CD1c-positive myeloid dendritic cell (primary cell): ENCODE measurements around the gene BAG2.

Source experiments
- DNase-seq: peaks from one replicate; pipeline ENCODE4 v3.0.0-alpha.2; 2016; ENCODE audit errors: extremely low spot score

The BAG2 gene

GRCh38 chr6:57172136-57173055, at the start of gene BAG2:
Gene BAG2, plus strand, starts transcription at chr6:57172326. Its CDS starts 372 bp downstream, at chr6:57172698.
- DNase-seq = peak; percentile 83

DNA sequence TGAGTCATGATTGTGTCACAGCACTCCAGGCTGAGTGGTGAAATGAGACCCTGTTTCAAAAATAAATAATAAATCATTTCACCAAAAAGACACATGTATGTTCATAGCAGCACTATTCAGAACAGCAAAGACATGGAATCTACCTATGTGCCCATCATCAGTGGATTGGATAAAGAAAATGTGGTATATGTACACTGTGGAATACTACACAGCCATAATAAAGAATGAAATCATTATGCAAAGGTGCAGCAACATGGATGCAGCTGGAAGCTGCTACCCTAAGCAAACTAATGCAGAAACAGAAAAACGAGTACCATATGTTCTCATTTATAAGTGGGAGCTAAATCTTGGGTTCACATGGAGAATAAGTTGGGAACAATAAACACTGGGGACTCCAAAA, 49.0 kb upstream of the BAG2 start:
- no peak for DNase-seq

GRCh38 chr6:57127763-57128162, 44.4 kb upstream of the BAG2 start:
- no peak for DNase-seq

- no peak for DNase-seq
These were observed 41.4 kb upstream of the BAG2 start for GRCh38 chr6:57130661-57131177.

- no peak for DNase-seq
These were observed 37.2 kb upstream of the BAG2 start for GRCh38 chr6:57134954-57135353.

- DNase-seq = no peak
These were observed 36.2 kb upstream of the BAG2 start for GRCh38 chr6:57135885-57136284.

DNA sequence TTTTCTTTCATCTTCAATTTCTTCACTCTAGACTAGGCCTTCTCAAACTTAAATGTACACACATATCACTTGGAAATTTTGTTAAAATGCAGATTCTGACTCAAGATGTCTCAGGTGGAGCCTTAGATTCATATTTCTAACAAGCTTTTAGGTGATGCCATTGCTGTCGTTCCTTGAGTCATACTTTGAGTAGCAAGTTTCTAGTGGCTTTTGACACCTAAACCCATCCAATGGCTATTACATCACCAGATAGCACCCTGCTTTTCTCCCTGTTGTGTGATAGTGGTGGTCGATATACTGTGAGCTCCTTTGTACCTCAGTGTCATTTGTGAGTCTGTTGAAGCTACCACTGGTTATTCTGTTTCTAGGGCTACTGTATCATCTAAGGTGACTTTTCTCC, 34.8 kb upstream of the BAG2 start:
- DNase-seq = no peak

DNA sequence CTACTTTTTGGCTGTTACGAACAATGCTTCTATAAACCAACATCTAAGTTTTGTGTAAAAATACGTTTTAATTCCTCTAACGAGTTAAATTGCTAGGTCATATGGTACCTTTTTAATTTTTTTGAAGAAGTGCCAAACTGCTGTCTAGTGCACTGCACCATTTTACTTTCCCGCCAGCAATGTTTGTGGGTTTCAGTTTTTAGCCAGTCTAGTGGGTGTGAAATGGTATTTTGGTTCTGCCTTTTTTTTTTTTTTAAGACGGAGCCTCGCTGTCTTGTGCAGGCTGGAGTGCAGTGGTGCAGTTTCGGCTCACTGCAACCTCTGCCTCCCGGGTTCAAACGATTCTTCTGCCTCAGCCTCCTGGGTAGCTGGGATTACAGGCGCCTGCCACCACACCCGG, 34.1 kb upstream of the BAG2 start:
- DNase-seq = no peak

DNA sequence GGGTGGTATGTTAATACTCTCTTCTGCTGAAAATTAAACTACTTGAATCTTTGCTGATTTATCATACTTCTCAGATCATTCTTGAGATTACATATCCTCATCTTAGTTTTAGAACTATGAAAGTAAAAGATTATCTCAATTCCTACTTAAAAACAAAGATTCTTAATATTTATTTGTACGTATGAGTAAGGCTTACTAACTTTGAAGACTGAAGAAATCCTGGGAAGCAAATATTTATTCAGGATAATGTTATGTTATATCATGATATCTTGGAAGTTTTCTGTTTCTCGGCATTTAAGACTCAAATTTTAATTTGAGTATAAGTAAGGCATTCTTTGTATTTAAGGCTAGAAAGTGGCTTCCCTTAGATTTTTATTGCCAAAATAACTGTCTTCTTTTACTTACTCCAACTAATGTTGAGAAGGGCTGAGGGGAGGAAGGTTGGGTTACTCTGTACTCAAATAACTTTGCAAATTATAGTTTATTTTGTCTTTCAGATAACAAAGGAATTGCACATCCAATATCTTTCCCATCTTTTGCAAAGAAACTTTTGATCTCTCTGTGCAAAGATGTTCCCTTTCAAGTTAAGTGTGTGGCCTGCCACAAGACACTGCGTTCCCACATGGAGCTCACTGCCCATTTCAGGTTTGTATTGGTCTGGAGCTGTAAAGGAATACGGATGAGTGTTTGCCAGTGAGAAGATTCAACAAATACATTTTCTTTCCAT, 30.5 kb upstream of the BAG2 start:
- no peak for DNase-seq

DNA sequence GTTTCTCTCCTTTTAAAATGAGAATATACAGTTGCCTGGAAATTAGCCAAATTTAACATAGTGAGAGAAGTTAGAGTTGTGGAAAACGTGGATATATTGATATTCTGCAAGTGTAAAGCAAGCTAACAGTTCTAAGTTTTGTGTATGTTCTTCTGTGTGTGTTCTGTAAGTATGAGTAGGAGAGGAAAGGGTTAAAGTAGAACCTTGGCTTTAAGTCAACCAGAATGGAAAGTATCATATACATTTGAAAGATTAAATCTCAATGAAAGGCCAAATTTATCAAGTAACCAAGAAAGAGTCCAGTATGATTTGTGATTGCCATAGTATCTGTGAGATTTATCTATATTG, 30.0 kb upstream of the BAG2 start:
- no peak for DNase-seq

- no peak for DNase-seq
These were observed 28.4 kb upstream of the BAG2 start for GRCh38 chr6:57143690-57144089.

GRCh38 chr6:57147401-57147800, 24.7 kb upstream of the BAG2 start:
- DNase-seq = no peak

DNA sequence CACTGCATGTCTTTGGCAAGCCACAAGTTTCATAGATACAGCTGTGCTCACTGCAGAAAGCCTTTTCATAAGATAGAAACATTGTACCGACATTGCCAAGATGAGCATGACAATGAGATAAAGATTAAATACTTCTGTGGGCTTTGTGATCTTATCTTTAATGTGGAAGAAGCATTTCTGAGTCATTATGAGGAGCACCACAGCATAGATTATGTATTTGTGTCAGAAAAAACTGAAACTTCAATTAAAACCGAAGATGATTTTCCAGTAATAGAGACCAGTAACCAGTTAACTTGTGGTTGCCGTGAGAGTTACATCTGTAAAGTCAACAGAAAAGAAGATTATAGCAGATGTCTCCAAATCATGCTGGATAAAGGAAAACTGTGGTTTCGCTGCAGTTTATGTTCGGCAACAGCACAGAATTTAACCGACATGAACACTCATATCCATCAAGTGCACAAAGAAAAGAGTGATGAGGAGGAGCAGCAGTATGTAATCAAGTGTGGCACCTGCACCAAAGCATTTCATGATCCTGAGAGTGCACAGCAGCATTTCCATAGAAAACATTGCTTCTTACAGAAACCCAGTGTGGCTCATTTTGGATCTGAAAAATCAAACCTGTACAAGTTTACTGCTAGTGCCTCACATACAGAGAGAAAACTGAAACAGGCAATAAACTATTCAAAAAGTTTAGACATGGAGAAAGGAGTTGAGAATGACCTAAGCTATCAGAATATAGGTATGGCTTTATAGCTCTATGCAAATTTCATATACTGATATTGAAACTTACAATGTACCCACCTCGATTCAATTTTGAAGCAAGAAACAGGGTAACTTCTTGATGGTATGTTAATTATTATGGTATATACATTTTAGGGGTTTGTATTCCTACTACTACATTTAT, 23.9 kb upstream of the BAG2 start:
- no peak for DNase-seq

DNA sequence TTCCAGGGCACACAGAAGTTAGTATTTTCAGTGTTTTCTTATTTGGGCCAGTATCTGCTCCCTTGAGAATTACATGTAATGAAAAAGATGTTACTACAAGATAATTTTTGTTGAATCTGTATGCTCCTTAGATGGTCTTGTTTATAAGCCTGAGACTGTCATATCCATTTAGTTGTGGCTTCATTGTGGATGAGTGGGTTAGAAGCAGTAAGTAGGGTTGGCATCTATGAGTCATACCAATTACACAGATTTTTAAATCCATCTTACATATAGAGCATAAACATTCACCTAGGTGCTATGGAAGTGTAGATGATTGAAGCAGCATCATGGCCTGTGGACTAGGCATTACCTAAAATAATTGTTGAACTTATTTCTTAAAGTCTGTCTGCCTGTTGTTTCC, 13.5 kb upstream of the BAG2 start:
- no peak for DNase-seq

GRCh38 chr6:57159127-57159526, 13.0 kb upstream of the BAG2 start:
- DNase-seq = no peak

DNA sequence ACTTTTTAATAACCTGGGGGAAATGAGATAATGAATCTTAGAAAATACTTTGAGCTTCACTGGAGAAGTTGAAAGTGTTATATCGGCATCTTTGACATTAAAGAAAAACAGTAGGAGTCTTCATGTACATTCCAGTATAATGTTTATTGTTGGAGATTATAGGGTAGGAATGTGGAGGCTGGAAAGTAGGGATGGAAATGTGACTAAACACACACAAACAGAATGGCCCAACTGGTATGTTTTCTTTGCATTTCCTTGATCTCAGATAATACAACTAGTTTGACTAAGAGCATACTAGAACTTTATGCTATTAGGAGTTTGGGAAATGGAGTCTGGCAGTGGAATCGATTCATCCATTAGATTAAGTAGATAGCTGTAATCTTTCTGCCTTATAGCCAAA, 10.1 kb upstream of the BAG2 start:
- DNase-seq = no peak

DNA sequence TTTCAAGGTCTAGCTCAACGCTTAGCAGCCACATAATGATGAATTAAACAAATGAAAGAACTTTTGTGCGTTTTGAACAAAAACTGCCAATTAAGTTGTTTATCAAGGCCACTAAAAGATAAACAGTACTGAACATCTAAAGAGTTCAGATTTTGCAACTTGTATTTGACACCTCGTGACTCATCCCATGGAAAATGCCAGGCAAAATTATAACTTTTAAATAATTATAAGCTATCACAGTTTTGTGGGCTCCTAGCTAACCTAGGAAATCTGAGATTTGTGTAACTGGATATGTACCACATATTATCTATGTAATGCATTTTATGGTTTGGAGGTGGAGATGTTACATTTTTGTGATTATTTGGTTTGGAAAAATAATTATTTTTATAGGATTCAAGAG, 9.6 kb upstream of the BAG2 start:
- no peak for DNase-seq

DNA sequence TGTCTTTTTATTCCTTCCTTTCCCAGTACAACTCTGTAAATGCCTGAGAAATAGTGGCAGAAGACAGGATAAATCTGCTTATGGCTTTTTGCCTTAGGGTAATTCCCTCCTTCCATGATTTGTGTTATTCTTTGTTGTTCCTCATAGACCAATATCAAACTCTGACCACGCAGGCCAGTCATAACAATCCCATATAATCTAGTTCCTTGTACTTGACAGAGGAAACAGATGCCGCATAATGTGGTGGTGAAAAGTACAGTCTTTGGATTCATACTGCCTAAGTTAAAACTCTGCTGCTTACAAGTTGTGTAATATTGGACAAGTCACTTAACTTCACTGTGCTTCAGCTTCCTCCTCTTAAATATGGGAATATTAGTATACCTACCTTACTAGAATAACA, 8.2 kb upstream of the BAG2 start:
- peak; percentile 12 for DNase-seq

DNA sequence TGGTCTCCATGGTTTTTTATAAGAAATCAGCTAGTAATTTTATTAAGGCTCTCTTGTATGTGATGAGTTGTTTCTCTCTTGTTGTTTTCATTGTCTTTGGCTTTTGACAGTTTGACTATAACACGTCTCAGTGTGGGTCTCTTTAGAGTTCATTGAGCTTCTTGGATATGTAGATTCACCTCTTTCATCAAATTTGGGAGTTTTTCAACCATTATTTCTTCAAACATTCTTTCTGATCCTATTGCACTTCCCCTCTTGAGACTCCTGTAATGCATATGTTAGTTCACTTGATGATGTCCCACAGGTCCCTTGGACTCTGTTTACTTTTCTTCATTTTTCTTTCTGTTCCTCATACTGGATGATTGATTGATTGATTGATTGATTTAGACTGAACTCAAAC, 7.0 kb upstream of the BAG2 start:
- DNase-seq = no peak

GRCh38 chr6:57173056-57173885, 1.1 kb downstream of the BAG2 start:
- DNase-seq = peak; percentile 13

DNA sequence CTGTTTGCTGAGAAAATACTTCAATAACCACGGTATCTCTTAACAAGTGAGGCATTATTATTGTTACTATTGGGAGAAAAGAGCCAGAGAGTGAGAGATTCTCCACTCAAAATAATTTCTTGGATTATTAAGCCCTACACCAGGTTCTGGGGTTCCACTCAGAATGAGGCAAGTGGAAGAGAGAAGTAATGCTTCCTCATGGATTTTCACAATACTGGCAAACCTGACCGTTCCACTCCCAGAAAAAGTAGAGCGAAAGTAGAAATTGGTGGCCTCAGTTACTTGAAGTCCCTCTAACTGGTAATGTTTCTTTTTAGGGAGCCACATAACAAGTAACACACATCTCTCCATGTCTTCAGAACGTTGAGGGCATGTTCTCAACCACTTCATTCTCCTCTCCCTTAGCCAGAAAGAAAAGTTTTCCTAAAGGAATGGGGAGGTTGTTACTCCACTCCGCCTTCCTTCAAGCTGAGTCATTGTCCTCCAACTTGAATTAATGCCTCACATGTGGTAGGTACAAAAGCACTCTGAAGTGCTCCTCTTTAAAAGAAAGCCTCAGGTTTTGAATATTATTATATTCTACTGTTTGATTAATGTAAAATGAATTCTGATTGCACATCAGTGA, 1.9 kb downstream of the BAG2 start:
- no peak for DNase-seq
